ENCODE data around the gene MAPK1.
A peak's percentile ranks its signal among the peaks of the same experiment; 100 is the strongest.
"Not testable (repeated sequence)": the region's sequence is repeated elsewhere in the genome, so short reads cannot be mapped to it uniquely, and the experiment has no call there.

Gene MAPK1

DNA sequence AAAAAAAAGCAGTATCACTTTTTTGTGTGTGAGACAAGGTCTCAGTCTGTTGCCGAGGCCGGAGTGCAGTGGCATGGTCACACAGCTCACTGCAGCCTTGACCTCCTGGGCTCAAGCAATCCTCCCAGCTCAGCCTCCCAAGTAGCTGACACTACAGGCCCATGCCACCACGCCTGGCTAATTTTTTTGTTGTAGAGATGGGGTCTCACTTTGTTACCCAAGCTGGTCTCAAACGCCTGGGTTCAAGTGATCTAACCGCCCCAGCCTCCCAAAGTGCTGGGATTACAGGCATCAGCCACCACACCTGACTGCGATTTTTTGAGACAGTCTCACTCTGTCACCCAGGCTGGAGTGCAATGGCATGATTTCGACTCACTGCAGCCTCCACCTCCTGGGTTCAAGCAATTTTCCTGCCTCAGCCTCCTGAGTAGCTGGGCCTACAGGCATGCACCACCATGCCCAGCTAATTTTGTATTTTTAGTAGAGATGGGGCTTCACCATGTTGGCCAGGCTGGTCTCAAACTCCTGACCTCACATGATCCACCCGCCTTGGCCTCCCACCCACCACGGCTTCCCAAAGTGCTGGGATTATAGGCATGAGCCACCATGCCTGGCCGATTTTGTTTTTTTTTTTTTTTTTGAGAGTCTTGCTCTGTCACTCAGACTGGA, 147.1 kb downstream of the MAPK1 start:
- not testable (repeated sequence) for DNase-seq

DNA sequence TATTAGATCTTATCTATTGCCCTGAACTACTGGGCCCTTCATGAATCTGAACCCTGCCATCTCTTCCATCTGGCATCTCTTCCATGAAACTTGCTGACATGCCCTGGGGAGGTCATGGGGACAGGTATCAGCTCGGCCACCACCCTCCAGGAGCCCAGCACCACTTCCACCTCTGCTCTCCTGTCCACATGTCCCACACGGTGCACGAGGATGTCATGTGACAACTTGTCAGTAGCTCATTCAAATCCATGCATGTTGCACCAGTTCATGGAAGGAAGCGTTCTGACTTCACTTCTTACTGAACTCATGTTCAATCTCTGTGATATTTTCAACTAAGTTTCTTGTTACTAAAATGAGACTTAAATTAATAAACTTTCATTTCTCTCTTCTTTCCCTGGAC, 148.4 kb downstream of the MAPK1 start:
- DNase-seq = no peak

DNA sequence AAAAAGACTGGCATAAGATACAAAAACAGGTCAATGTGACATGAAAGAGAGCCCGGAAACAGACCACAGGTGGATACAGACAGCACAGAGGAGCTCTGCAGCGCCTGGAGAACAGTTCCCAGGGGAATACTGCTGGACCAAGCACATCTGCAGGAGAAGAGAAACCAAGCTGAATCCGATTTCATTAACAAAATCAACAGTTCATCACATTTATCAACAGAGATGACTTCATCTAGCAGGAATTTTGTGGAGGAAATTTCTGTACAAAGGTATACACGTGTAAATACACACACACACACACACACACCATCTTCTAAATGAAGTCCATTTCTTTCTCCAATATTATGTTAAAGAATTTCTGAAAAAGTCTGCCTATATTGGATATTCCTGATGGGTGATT, 148.9 kb downstream of the MAPK1 start:
- no peak for DNase-seq

DNA sequence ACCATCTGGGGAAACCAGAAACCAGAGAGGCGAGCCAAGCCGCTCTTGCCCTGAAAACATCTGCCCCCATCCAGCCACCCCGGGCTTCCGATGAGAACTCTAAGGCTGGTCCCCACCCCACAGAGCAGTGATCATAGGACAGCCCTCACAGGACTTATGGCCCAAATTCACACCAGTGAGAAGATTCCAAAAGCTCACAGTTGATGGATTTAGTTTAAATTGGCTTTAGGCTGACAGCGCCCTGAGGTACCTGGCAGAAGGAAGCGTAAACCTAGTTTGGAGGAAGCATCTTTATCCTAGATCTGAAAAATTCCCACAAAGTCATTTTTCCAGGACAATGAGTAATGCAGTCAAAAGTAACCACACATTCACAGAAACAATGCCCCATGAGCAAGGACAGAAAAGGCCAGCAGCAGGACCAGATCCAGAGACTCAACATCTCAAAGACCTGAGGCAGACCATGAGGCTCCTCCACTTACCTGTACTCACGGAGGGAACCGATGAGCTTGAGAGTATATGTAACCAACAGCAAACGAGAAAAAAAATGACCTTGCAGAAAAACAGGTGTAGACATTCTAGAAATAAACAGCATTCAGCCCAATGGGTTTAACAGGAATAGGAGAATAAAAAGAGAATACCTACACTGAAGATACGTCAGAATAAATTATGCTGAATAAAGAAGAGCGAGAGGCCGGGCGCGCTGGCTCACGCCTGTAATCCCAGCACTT, 150.9 kb downstream of the MAPK1 start:
- not testable (repeated sequence) for DNase-seq

DNA sequence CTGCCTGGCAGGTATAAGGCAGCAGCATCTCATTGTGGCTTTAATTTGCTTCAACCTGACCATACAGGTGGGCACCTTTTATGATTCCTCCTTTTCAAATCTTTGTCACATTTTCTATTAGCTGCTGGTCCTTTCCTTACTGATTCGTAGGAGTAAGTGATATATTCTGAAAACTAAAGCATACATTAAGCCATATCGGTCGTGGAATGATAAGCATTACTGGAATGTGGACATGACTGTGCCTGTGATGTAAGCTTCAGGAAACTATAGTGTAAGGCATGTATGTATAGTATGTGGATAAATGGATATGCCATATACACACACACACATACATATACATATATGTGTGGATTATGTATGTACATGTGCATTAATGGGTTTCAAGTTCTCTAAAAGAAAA, 152.7 kb downstream of the MAPK1 start:
- DNase-seq = no peak

DNA sequence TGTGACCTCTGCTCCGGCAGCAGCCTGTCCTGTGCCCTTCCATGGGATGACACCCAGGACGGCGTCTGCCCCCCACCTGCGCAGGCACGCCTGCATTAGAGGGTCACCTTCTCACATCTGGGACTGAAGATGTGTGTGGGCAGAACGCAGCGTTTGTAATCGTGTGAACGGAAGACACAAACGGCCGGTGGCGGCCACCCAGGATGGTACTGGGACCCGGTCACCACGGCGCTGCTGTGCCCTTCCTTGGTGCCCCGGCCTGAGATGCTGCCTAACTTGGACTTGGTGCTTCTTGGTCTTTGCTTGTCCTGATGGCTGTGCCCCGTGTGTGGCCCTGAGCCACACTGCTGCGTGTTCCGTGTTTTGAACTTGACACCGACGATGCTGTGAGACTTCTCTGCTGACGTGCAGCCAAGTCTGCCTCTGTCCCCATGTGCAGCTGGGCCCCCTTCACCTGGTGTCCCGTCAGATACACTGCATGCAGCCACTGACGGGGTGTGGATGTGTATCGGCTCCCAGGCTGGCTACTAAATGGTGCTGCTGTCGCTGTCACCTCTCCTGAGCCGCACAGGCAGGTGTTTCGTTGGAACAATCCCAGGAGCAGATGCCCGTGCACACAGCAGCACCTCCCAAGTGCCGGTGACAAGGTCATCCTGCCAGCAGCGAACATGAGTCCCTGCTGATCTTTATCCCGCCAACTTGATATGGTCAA, 153.2 kb downstream of the MAPK1 start:
- DNase-seq = no peak

DNA sequence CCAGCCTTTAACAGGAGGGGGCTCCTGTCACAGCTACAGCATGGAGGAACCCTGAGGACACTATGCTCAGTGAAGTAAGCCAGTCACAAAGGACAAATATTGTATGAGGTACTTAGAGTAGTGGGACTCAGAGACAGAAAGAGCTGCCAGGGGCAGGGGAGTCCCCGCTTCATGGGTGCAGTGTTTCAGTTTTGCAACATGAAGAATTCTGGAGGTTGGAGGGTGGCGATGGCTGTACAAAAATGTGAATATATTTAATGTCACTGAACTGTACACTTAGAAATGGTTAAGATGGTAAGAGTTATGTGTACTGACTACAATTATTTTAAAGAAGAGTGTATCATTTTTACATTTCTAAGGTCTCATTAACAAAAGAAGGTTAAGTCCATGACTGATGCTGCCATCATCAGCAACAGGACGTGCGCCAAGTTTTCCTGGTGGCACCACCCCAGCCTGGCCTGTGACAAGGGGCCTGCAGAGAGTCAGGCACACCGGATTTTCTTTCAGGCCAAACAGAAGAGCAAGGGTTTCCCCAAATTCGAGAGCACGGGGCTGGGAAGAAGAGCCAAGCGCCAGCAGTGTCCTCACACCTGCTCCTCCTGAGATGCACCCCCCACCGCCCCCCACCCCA, 153.9 kb downstream of the MAPK1 start:
- DNase-seq = no peak

DNA sequence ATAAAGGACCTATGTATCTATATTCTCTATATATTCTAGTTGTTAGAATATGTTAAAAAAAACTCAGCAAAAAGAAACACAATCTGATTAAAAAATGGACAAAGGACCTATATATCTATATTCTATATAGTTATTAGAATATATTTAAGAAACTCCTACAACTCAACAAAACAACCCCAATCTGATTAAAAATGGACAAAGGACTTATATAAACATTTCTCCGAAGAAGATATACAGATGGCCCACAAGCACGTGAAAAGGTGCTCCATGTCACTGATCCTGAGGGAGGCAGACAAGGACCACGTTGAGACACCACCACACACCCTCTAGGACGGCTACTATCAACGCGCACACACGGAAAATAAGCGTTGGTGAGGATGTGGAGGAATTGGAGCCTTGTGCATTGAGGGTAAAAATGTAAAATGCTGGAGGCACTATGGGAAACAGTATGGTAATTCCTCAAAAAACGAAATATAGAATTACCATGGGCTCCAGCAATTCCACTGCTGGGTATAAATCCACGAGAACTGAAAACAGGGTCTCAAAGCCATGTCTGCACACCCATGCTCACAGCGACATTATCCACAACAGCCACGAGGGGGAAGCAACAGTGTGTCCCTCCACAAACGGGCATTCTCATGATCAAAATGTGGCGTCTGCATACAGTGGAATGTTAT, 154.6 kb downstream of the MAPK1 start:
- DNase-seq = peak; percentile 35 to 39

DNA sequence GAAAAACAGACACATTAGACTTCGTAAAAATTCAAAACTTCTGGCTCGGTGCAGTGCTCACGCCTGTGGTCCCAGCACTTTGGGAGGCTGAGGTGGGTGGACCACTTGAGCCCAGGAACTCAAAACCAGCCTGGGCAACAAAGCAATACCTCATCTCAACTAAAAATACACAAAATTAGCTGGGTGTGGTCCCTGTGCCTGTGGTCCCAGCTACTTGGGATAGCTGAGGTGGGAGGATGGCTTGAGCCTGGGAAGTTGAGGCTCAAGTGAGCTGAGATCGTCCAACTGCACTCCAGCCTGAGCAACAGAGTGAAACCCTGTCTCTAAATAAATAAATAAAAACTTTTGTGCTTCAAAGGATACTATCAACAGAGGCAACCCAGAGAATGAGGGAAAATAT, 155.6 kb downstream of the MAPK1 start:
- no peak for DNase-seq

DNA sequence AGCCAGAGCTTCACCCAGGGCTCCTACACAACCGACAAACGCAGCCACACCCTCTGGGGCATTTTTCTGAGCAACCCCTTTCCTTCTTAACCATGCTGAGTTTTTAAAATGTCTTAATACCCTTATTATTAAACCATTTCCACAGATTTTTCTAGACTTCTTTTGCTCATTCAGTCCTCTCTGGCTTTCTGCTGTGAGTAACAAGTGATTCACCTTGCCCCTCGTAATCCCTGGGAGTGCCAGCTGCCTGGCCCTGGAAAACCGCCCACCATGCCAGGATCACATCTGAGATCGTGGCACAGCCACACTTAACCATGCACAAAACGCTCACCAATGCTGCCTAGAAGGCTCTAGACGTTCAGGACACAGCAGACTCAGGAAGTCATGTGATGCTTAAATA, 157.3 kb downstream of the MAPK1 start:
- DNase-seq = no peak

DNA sequence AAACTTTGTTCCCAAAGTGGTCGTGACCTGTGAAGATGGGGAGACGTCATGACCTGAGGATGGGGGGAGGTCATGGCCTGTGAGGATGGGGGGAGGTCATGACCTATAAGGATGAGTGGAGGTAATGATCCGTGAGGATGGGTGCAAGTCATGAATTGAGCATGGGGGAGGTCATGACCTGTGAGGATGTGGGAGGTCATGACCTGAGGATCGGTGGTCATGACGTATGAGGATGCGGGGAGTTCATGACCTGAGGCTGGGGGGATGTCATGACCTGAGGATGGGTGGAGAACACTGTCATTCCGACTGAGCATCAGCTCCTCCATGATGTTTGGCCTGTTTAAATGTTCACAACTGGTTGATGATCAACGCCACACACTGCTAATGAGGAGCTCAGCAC, 157.8 kb downstream of the MAPK1 start:
- no peak for DNase-seq

DNA sequence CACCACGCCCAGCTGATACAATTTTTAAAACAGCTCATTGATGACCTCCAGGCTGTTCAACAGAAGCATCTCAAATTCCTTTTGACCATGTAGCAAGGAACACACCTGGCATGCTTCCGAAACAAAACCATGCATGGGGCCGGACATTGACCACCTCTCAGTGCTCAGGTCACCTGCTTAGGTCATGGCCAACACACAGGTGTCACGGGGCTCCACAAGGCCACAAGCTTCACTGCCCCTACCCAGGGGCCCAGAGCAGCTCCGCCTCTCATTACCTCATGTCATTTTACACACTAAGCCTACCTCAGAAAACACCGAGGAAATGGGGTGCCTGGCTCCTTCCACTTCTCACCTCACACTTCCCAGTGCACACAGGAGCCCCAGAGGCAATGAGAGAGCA, 158.5 kb downstream of the MAPK1 start:
- no peak for DNase-seq

DNA sequence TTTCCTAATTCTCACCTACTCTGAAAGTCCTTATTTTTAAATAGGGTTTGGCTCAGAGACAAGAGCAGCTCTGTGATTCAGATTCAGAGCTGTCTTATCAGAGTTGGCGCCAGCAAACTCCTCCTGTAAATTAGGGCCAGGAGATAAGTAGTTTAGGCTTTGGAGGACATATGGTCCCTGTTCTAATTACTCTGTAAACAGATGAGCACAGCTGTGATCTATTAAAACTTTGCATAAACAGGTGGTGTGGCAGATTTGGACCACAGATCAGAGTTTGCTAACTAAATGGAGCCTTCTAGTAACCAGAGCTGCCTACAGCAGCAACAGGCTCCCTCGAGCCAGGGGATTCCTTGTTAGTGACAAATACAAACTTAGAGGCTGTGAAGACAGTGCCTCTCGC, 159.8 kb downstream of the MAPK1 start:
- DNase-seq = no peak

Measured in stimulated activated CD4-positive, alpha-beta T cell treated with anti-CD3 and anti-CD28 coated beads, Interleukin-2, amount 100 ng/mL, for 48 hours (primary cell).